Measurements from ENCODE around the gene ADAMTS18.

The ADAMTS18 gene

DNA sequence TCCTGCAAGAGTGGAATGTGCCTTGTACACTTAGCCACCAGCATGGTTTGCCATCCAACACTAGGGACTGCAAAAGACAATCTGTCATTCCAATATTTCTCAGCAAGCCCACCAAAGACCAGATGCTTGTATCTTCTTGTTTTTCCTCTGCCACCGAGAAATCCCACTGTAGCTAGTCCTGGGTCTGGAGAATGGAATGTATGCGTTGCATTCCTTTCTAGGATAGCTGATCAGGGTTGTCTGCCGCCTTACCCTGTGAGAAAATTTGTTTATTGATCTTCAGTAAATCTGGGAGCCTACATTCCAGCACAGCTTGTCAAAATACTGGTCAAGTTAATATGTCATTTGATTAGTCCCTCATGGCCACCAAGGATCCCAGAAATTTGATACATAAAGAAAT, 28.1 kb upstream of the ADAMTS18 start:
- TF ChIP-seq, protein P1, sequence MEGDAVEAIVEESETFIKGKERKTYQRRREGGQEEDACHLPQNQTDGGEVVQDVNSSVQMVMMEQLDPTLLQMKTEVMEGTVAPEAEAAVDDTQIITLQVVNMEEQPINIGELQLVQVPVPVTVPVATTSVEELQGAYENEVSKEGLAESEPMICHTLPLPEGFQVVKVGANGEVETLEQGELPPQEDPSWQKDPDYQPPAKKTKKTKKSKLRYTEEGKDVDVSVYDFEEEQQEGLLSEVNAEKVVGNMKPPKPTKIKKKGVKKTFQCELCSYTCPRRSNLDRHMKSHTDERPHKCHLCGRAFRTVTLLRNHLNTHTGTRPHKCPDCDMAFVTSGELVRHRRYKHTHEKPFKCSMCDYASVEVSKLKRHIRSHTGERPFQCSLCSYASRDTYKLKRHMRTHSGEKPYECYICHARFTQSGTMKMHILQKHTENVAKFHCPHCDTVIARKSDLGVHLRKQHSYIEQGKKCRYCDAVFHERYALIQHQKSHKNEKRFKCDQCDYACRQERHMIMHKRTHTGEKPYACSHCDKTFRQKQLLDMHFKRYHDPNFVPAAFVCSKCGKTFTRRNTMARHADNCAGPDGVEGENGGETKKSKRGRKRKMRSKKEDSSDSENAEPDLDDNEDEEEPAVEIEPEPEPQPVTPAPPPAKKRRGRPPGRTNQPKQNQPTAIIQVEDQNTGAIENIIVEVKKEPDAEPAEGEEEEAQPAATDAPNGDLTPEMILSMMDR (IDR thresholded peaks at IDR 0.05; ENCODE audit: insufficient read depth, missing control alignments): no peak
- FAIRE-seq (no peak), DNase-seq (ENCODE audit: insufficient read length, low spot score) (no peak)

DNA sequence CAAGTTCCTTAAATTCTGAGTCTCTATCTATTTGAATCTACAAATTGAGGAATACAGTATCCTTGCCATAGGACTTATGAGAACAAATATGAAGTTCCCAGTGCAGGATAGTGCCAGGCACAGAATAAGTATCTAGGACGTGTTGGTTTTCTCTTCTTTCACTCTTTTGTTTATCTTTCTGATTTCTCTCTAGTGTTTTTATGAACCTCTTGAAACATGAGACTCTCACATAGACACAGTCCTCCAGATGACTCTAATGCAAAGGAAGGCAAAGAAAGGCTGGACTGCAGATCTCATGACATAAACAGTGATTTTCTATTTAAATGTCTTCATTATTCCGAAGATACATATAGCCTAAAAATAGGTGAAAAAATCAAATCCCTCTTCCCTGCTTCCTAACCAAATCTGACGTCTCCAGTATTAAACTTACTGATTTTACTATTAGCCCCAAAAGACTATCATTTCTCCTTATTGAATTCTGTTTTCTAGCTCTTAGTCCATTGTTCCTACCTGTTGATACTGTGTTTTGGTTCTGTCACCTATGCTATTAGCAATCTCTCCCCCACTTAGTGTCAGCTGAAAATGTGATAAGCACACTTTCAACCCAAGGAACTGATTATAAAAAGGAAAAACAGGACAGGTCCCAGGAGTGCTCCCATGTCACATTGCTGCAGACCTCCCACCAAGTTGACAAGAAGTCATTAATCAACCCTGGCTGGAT, 24.9 kb upstream of the ADAMTS18 start:
- TF ChIP-seq, protein P1 (IDR thresholded peaks at IDR 0.05; ENCODE audit: insufficient read depth, missing control alignments): no peak
- no peak for FAIRE-seq
- no peak for DNase-seq (ENCODE audit: insufficient read length, low spot score)

DNA sequence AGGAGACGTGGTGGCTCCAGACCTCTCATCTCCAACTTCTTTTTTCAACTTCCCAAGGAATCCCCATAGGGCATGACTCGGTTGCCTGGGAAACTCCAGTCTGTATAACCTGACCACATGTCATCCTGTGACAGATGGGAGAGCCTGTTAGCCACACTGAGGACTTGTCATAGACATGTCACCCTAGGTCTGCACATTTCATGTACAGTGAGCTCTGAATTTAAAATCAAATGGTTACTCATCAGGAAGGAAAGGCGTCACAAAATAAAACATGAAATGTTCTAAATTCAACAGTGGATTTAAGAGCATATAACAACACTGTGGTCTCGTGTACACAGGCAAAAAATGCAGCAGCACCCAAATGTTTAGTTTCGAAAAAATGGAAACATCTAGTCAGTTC, 22.2 kb upstream of the ADAMTS18 start:
- FAIRE-seq (no peak), DNase-seq (ENCODE audit: insufficient read length, low spot score) (no peak)
- TF ChIP-seq, protein P1 (IDR thresholded peaks at IDR 0.05; ENCODE audit: insufficient read depth, missing control alignments): no peak

DNA sequence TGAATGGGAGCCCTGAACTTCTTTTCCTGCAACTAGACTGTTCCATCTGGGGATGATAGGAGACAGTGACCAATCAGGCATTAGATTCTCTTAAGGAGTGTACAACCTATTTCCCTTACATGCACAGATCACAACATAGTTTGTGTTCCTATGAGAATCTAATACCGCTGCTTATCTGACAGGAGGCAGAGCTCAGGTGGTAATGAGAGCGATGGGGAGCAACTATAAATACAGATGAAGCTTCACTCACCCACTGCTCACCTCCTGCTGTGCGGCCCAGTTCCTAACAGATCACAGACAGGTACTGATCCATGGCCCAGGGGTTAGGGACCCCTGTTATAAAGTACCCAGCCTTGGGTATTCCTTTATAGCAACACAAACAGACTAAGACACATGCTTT, 17.4 kb upstream of the ADAMTS18 start:
- FAIRE-seq (no peak), DNase-seq (ENCODE audit: insufficient read length, low spot score) (no peak)
- TF ChIP-seq, protein P1 (IDR thresholded peaks at IDR 0.05; ENCODE audit: insufficient read depth, missing control alignments): no peak

DNA sequence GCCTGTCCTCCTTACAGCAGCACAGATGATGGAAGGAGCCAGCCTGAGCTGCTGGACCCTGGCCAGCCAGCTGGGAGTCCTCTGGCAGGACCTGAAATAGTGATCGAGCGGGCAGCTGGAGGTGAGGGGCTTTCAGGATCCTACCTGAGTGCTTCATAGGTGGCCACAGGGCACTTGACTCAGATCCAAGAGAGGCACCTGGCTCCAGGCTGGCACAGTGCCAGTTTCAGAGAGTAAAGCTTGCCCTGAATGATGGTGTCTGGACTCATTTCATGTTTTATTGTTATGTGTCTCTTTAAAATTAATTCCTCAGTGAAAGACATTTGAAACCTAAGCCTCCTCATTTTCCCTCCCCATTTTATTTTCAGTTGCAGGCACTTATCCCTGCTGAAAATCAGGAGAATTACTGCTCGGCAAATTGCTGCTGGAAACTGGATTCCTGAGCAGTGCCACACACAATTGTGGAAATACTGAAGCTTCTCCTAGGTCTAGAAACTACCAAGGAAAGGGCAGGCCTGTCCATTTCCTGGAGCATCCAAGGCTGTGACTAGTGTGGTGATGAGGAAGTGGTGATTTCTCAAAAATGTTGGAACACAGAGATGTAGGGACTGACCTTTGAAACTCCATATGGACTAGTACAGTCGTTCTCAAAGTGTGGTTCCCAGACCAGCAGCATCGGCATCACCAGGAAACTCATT, 16.1 kb upstream of the ADAMTS18 start:
- TF ChIP-seq, protein P1 (IDR thresholded peaks at IDR 0.05; ENCODE audit: insufficient read depth, missing control alignments): no peak
- FAIRE-seq: no peak
- no peak for DNase-seq (ENCODE audit: insufficient read length, low spot score)

DNA sequence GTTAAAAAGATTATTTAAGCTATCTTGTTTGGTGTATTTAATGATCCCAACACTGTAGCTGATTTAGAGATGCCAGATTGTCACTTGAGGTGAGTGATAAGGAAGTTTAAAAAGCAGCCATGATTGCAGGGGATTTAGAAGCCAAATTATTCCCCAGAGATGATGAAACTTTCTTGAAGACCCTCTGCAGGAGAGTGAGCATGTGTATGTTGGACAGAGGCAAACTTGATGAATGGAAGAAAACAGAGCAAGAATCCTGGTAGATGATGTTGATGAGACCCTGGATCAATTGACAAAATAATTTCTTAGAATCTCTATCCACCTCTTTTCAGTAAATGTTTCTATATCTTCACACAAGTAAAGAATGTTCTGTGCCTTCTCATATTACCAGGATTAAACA, 14.4 kb upstream of the ADAMTS18 start:
- no peak for DNase-seq (ENCODE audit: insufficient read length, low spot score)
- FAIRE-seq: no peak
- TF ChIP-seq, protein P1 (IDR thresholded peaks at IDR 0.05; ENCODE audit: insufficient read depth, missing control alignments): no peak

DNA sequence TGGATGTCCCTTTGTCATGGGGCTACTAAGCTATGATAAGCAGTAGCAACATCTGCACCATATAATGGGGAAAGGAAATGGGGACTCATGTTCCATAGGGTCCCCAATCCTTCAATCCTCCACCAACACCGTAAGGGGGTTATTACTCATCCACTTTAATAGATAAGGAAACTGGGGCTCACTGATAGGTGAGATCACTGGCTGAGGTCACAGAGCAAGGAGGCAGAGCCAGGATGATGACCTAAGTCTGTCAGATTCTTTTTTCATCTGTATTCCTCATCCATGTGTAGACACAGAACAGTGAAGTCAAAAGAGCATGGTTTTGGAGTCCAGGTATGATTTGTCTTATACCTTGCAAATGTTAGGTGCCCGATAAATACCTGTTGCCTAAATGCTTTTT, 10.5 kb upstream of the ADAMTS18 start:
- DNase-seq (ENCODE audit: insufficient read length, low spot score) (no peak), FAIRE-seq (no peak)
- TF ChIP-seq, protein P1 (IDR thresholded peaks at IDR 0.05; ENCODE audit: insufficient read depth, missing control alignments): no peak

Data from D721Med (cell line).